IPS-15b (cell line): ENCODE measurements around the gene TBX1.

Experiments used
- H3K27me3 ChIP-seq: one replicate; pipeline ENCODE4 v1.6.1; 2013; ENCODE audit warnings: low read length; ENCODE audit not compliant: control insufficient read depth, insufficient read depth
- H3K36me3 ChIP-seq: one replicate; pipeline ENCODE4 v1.6.1; 2013; ENCODE audit warnings: low read length; ENCODE audit not compliant: control insufficient read depth, insufficient read depth
- H3K4me1 ChIP-seq: one replicate; pipeline ENCODE4 v1.6.1; 2013; ENCODE audit warnings: mild to moderate bottlenecking, low read length; ENCODE audit not compliant: control insufficient read depth, insufficient read depth
- H3K4me3 ChIP-seq: one replicate; pipeline ENCODE4 v1.5.1; 2013; ENCODE audit warnings: low read depth, low read length
- H3K9ac ChIP-seq: one replicate; pipeline ENCODE4 v1.6.1; 2013; ENCODE audit warnings: low read depth, mild to moderate bottlenecking, low read length
- H3K9me3 ChIP-seq: one replicate; pipeline ENCODE4 v1.6.1; 2013; ENCODE audit warnings: mild to moderate bottlenecking, low read length; ENCODE audit not compliant: control insufficient read depth, insufficient read depth

The TBX1 gene

DNA sequence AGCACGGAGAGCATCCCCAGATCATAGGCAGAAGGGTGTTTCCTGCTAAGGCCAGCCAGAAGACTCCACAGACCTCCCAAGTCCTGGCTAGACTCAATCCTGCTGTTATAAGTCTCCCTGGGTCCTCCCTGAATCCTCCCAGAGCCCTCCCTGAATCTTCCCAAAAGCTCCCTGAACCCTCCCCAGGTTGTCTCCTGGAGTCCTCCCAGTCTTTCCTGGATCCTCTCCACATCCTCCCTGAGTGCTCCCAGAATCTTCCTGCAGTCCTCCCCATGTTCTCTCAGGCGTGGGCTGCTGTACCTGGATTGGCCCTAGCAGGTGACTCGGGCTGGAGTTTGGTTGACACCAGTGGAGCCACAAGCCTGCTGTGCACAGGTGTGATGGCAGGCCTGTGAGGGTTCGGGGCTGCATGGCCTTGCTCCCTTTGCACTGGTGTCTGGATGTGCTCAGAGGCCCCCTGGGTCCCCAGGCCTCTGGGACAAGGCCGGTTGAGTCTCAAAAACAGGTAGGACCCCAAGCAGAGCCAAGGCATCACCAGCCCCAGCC, 25.7 kb upstream of the TBX1 start:
- Histone ChIP-seq H3K4me1 (no peaks in the 10 kb centered on the region), H3K4me3 (no peak overlapping the region), H3K36me3 (no peaks in the 10 kb centered on the region), H3K9me3 (no peaks in the 10 kb centered on the region), H3K27me3 (peaks cover under 1% of the 10 kb centered on the region), H3K9ac (no peak overlapping the region)

DNA sequence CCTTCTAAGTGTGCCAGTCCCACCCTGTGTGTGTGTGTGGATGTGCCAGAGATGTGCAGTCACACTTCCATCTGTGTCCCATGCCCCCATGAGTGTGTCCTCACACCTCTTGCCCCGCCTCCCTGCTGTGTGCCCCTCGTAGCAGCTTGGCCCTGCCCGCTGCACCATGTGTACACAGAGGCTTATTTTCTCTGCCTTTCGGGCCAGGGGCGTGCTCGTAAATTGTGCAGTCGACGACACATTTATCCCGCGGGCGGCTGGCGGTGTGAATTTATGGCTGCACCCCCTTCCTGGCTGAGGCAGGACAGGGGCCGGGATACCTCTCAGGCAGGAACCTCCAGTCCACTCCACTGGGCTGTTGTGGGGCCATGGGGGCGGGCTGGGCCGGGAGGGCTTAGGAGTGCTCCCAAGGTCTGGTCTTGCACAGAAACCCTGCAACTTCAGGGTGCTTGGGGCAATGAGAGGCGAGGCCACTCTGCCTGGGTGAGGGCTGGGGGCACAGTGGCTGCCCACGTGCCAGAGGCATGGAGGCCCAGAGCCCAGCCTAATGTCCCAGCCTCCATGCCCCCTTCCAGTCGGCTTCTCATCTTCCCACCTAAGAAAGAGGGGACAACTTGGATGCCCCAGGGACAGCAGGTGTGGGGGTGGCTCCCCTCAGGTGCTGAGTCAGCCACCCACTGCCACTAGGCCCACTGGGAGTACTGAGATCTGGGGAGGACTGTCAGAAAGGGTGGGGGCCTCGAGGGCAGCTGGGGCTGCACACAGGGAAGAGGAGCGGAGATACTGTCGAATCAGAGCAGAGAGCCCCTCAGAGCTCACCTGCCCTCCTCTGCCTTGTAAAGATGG, 24.7 kb upstream of the TBX1 start:
- Histone ChIP-seq H3K4me1 (no peaks in the 10 kb centered on the region), H3K9ac (no peak overlapping the region), H3K27me3 (no peaks in the 10 kb centered on the region), H3K9me3 (no peaks in the 10 kb centered on the region), H3K36me3 (no peaks in the 10 kb centered on the region), H3K4me3 (no peak overlapping the region)

GRCh38 chr22:19737846-19738663, 22.5 kb upstream of the TBX1 start:
- Histone ChIP-seq H3K4me3 (no peak overlapping the region), H3K9me3 (no peaks in the 10 kb centered on the region), H3K36me3 (no peaks in the 10 kb centered on the region), H3K9ac (no peak overlapping the region), H3K27me3 (no peaks in the 10 kb centered on the region), H3K4me1 (no peaks in the 10 kb centered on the region)

GRCh38 chr22:19738664-19739447, 21.7 kb upstream of the TBX1 start:
- H3K9ac ChIP-seq, result no peak overlapping the region
- H3K4me1 ChIP-seq, result no peaks in the 10 kb centered on the region
- no peaks in the 10 kb centered on the region for H3K9me3 ChIP-seq
- H3K36me3 ChIP-seq, result no peaks in the 10 kb centered on the region
- H3K27me3 ChIP-seq, result no peaks in the 10 kb centered on the region
- no peak overlapping the region for H3K4me3 ChIP-seq

DNA sequence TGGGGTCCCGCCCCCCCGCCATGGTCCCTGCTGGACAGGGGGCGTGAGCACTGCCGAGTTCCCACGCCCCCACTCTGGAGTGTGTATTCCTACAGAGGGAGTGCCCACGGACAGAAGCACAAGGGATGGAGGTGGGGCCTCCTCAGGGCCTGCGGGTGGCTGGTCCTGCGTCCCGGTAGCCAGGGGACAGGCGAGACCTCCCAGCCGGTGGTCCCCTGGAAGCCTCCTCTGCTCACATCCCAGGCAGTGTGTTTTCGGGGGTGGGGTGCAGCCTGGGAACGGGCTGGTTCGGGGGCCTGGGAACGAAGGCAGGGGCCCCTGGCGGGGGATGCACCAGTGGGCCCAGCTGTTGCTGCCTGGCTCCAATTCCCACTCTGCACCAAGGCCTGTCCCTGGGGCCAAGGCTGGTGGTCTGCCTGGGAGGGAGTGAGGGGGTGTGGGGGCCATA, 21.1 kb upstream of the TBX1 start:
- Histone ChIP-seq H3K9ac (no peak overlapping the region), H3K27me3 (no peaks in the 10 kb centered on the region), H3K36me3 (no peaks in the 10 kb centered on the region), H3K4me3 (no peak overlapping the region), H3K4me1 (no peaks in the 10 kb centered on the region), H3K9me3 (no peaks in the 10 kb centered on the region)

GRCh38 chr22:19739911-19740449, 20.6 kb upstream of the TBX1 start:
- Histone ChIP-seq H3K4me3 (no peak overlapping the region), H3K9me3 (no peaks in the 10 kb centered on the region), H3K36me3 (no peaks in the 10 kb centered on the region), H3K9ac (no peak overlapping the region), H3K4me1 (no peaks in the 10 kb centered on the region), H3K27me3 (no peaks in the 10 kb centered on the region)

DNA sequence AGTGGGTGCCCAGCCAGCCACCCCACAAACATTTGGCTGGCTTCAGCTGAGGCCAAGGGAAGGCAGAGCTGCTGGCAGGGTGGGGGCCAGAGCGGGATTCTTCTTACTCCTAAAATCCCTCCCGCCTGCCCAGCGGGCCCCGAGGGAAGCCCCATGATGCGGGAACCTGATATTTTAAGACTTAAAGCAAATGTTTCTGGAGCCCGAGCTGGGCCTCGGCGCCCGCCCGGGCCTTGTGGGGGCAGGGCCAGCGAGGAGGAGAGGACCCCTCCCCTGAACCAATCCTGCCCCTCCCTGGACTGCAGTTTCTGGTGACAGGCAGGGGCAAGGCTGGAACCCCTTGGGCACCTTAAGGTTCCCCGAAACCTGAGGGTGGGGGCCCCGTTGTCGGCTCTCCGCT, 20.0 kb upstream of the TBX1 start:
- H3K36me3 ChIP-seq, result no peaks in the 10 kb centered on the region
- no peak overlapping the region for H3K4me3 ChIP-seq
- H3K4me1 ChIP-seq, result no peaks in the 10 kb centered on the region
- no peak overlapping the region for H3K9ac ChIP-seq
- no peaks in the 10 kb centered on the region for H3K9me3 ChIP-seq
- no peaks in the 10 kb centered on the region for H3K27me3 ChIP-seq

DNA sequence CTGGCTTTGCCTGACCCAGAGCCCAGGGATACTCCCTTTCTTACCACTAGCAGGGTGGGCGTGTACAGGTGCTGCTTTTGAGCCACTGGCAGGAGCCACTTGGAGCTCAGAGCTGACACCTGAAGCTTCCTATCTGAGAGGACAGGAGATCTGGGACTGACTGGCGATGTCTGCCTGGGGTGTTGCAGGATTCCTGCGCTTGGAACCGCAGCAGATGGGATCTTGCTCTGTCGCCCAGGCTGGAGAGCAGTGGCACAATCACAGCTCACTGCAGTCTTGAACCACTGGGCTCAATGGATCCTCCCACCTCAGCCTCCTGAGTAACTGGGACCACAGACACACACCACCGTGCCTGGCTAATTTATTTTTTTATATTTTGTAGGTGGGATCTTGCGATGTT, 19.5 kb upstream of the TBX1 start:
- H3K27me3 ChIP-seq, result no peaks in the 10 kb centered on the region
- no peak overlapping the region for H3K9ac ChIP-seq
- H3K36me3 ChIP-seq, result no peaks in the 10 kb centered on the region

GRCh38 chr22:19742160-19743066, 18.2 kb upstream of the TBX1 start:
- no peak overlapping the region for H3K9ac ChIP-seq
- H3K36me3 ChIP-seq, result no peaks in the 10 kb centered on the region
- no peak overlapping the region for H3K4me3 ChIP-seq
- no peaks in the 10 kb centered on the region for H3K27me3 ChIP-seq
- no peaks in the 10 kb centered on the region for H3K9me3 ChIP-seq
- no peaks in the 10 kb centered on the region for H3K4me1 ChIP-seq

More for the DNA sequence above, 19.5 kb upstream of the TBX1 start:
- H3K9me3 ChIP-seq, result no peaks in the 10 kb centered on the region
- H3K4me3 ChIP-seq, result no peak overlapping the region
- H3K4me1 ChIP-seq, result no peaks in the 10 kb centered on the region

DNA sequence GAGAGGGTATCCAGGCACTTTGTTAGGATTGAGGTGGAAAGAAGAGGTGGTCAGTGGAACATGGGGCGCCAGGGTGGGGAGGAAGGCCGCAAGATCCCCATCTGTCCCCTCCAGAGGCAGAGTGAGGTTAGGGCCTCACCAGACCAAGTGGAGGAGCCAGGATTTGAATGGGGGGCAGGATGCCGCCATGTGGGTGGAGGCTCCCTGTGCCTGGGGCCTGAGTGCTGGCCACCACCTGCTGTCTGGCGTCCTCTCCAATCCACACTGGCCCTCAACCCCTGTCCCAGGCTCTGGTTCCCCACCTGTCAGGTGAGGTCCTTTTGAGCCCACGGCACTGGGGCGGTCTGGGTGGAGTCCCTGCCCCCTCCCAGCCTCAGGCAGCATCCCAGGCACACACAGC, 17.5 kb upstream of the TBX1 start:
- no peaks in the 10 kb centered on the region for H3K9me3 ChIP-seq
- H3K36me3 ChIP-seq, result no peaks in the 10 kb centered on the region
- H3K27me3 ChIP-seq, result no peaks in the 10 kb centered on the region
- H3K4me1 ChIP-seq, result no peaks in the 10 kb centered on the region
- no peak overlapping the region for H3K9ac ChIP-seq
- no peak overlapping the region for H3K4me3 ChIP-seq
